ENCODE measurements around the gene ZC3HAV1. TPM values are rescaled to one million over a fixed set of nuclear protein-coding genes. Genes with fewer than 3 reads are reported as not detected.

The ZC3HAV1 gene
- polyA plus RNA-seq, 1 donor (not counting 4 experiments of a cell fraction or from before 2014, with no cell fraction given), result 31.7 TPM

GRCh38 chr7:139034855-139035585 lies 74.5 kb downstream of the ZC3HAV1 start:
- TF ChIP-seq CTCF (optimal IDR thresholded peaks at IDR 0.05 in 1 of 3, IDR thresholded peaks at IDR 0.05 in 1 of 3, conservative IDR thresholded peaks at IDR 0.05 in 1 of 3; ENCODE audit: extremely low read depth in 1 of 3, insufficient read depth in 2 of 3, low read length in 3 of 3) (peak in 1 of 3 experiments; percentile 42), EZH2 (IDR thresholded peaks at IDR 0.05; ENCODE audit: low read length) (no peak)
- Histone ChIP-seq H3K4me3 (ENCODE audit: control insufficient read depth in 2 of 3, extremely low read depth in 1 of 3, insufficient read depth in 2 of 3, low read depth in 1 of 3, low read length in 3 of 3) (peak overlapping the region; percentile 63 to 79 (median 76)), H3K9me3 (ENCODE audit: control insufficient read depth, low read depth, low read length) (no peaks in the 10 kb centered on the region), H3K27ac (ENCODE audit: control insufficient read depth, insufficient read depth, low read length) (peak overlapping the region; percentile 54), H3K4me2 (ENCODE audit: control insufficient read depth, extremely low read depth, insufficient read depth, low read depth, low read length) (peak overlapping the region; percentile 91), H3K27me3 (ENCODE audit: control insufficient read depth, extremely low read depth, insufficient read depth, low read length) (no peaks in the 10 kb centered on the region), H3K79me2 (ENCODE audit: control insufficient read depth, insufficient read depth, low read length) (peaks cover 14% of the 10 kb centered on the region), H3K4me1 (ENCODE audit: control insufficient read depth, extremely low read depth, insufficient read depth, low read length) (peaks cover 26% of the 10 kb centered on the region), H4K20me1 (ENCODE audit: control insufficient read depth, extremely low read depth, insufficient read depth, low read length) (no peaks in the 10 kb centered on the region), H3K9me1 (ENCODE audit: control insufficient read depth, extremely low read depth, insufficient read depth, low read length) (no peaks in the 10 kb centered on the region), H3K9ac (ENCODE audit: control insufficient read depth, extremely low read depth, insufficient read depth, low read length) (peak overlapping the region; percentile 76), H3K36me3 (ENCODE audit: control insufficient read depth in 2 of 2, extremely low read depth in 1 of 2, insufficient read depth in 2 of 2, low read length in 2 of 2) (peaks cover 3 to 8% of the 10 kb centered on the region in 2 experiments), H2AFZ (ENCODE audit: control insufficient read depth, low read length) (peak overlapping the region; percentile 95)
- DNase-seq (ENCODE audit: low read depth, low spot score) (no peak), FAIRE-seq (no peak)
- dilution Hi-C loops (cut with MboI; ENCODE audit: extremely low pct_ligation_motif_present, low sequenced_read_pairs), result no loop called here

GRCh38 chr7:139034336-139034735 lies 75.2 kb downstream of the ZC3HAV1 start:
- DNase-seq (ENCODE audit: low read depth, low spot score), result no peak
- Histone ChIP-seq H3K36me3 (ENCODE audit: control insufficient read depth in 2 of 2, extremely low read depth in 1 of 2, insufficient read depth in 2 of 2, low read length in 2 of 2) (peaks cover 7 to 8% of the 10 kb centered on the region in 2 experiments), H2AFZ (ENCODE audit: control insufficient read depth, low read length) (no peak overlapping the region), H3K9me1 (ENCODE audit: control insufficient read depth, extremely low read depth, insufficient read depth, low read length) (no peaks in the 10 kb centered on the region), H3K4me2 (ENCODE audit: control insufficient read depth, extremely low read depth, insufficient read depth, low read depth, low read length) (peak overlapping the region; percentile 91), H3K4me3 (ENCODE audit: control insufficient read depth in 2 of 3, extremely low read depth in 1 of 3, insufficient read depth in 2 of 3, low read depth in 1 of 3, low read length in 3 of 3) (peak overlapping the region; percentile 63 to 79 (median 76)), H4K20me1 (ENCODE audit: control insufficient read depth, extremely low read depth, insufficient read depth, low read length) (no peaks in the 10 kb centered on the region), H3K9me3 (ENCODE audit: control insufficient read depth, low read depth, low read length) (no peaks in the 10 kb centered on the region), H3K4me1 (ENCODE audit: control insufficient read depth, extremely low read depth, insufficient read depth, low read length) (peaks cover 26% of the 10 kb centered on the region), H3K79me2 (ENCODE audit: control insufficient read depth, insufficient read depth, low read length) (peaks cover 14% of the 10 kb centered on the region), H3K27me3 (ENCODE audit: control insufficient read depth, extremely low read depth, insufficient read depth, low read length) (no peaks in the 10 kb centered on the region), H3K27ac (ENCODE audit: control insufficient read depth, insufficient read depth, low read length) (no peak overlapping the region), H3K9ac (ENCODE audit: control insufficient read depth, extremely low read depth, insufficient read depth, low read length) (peak overlapping the region; percentile 76)
- no peak for FAIRE-seq
- dilution Hi-C loops (cut with MboI; ENCODE audit: extremely low pct_ligation_motif_present, low sequenced_read_pairs), result no loop called here
- TF ChIP-seq CTCF (optimal IDR thresholded peaks at IDR 0.05 in 1 of 3, IDR thresholded peaks at IDR 0.05 in 1 of 3, conservative IDR thresholded peaks at IDR 0.05 in 1 of 3; ENCODE audit: extremely low read depth in 1 of 3, insufficient read depth in 2 of 3, low read length in 3 of 3), result no peak
- no peak for TF ChIP-seq EZH2 (IDR thresholded peaks at IDR 0.05; ENCODE audit: low read length)
